ENCODE results near the gene LDLRAD4. TPM values are rescaled to one million over a fixed set of nuclear protein-coding genes. Genes with fewer than 3 reads are reported as not detected.
"Not testable (repeated sequence)": the region's sequence is repeated elsewhere in the genome, so short reads cannot be mapped to it uniquely, and the experiment has no call there.

Gene LDLRAD4
- polyA plus RNA-seq, 1 donor: 9.1 TPM

DNA sequence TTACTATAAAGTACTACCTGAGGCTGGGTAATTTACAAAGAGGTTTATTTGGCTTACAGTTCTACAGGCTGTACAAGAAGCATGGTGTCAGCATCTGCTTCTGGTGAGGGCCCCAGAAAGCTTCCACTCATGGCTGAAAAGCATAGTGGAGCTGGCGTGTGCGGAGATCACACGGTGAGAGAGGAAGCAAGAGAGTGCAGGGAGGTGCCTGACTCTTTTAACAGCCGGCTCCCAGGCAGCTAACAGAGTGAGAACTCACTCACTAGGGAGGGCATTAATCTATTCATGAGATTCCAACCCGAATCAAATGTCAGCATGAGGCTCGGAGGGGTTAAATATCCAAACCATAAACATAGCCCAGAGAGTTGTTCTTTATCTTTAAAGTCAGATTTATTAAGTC, 117.3 kb downstream of the LDLRAD4 start:
- Histone ChIP-seq H3K4me3 (ENCODE audit: low read length) (no peak overlapping the region), H3K9me3 (ENCODE audit: control insufficient read depth, low read depth, low read length) (no peaks in the 10 kb centered on the region), H3K4me1 (ENCODE audit: control insufficient read depth, insufficient read depth, low read length) (peaks cover 2% of the 10 kb centered on the region), H3K27ac (ENCODE audit: low read length) (no peak overlapping the region), H3K27me3 (ENCODE audit: control insufficient read depth, insufficient read depth, low read length) (no peaks in the 10 kb centered on the region), H3K36me3 (ENCODE audit: control insufficient read depth, insufficient read depth, low read length) (no peaks in the 10 kb centered on the region)
- DNase-seq: no peak
- WGBS (ENCODE audit: insufficient coverage, low lambda C conversion rate): no CpG with 5 or more reads among the region's 6 CpGs

DNA sequence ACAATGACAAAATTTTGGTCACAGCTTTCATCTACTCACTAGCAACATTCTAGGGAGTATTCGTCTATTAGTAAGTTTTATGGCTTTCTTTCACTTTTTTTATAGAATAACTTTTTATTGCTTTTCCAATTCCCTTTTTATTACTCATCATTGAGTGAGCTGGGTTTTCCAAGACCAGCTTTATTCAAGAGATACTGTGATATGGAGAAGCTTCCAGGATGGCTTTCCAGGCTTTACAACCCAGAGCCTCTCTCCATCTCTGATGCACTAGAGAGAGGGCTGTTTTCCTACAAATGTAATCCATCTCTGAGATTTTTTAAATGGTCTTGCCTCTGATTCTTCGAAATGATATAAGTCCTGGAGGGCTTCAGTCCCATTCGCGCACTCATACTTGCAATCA, 118.3 kb downstream of the LDLRAD4 start:
- no peaks in the 10 kb centered on the region for H3K9me3 ChIP-seq (ENCODE audit: control insufficient read depth, low read depth, low read length)
- no peaks in the 10 kb centered on the region for H3K27me3 ChIP-seq (ENCODE audit: control insufficient read depth, insufficient read depth, low read length)
- no peaks in the 10 kb centered on the region for H3K36me3 ChIP-seq (ENCODE audit: control insufficient read depth, insufficient read depth, low read length)
- 60% methylated on average over 1 of the region's 4 CpGs for WGBS (ENCODE audit: insufficient coverage, low lambda C conversion rate)
- H3K4me1 ChIP-seq (ENCODE audit: control insufficient read depth, insufficient read depth, low read length): peaks cover 2% of the 10 kb centered on the region
- no peak overlapping the region for H3K4me3 ChIP-seq (ENCODE audit: low read length)
- H3K27ac ChIP-seq (ENCODE audit: low read length): no peak overlapping the region
- no peak for DNase-seq

DNA sequence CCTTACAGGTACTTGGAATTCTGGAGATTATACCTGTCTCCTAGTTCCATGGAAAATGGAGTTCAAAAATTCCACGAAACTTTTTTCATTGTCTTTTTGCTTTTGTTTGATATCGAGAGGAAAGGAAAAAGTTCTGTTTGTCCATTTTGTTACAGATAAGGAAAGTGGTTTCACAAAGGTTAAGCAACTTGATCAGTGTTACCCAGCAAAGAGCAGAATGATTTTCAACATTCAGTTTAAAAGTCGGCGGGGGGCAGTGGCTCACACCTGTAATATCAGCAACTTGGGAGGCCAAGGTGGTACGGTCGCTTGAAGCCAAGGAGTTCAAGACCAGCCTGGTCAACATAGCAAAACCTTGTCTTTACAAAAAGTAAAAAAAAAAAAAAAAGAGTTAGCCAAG, 118.8 kb downstream of the LDLRAD4 start:
- DNase-seq: no peak
- no peaks in the 10 kb centered on the region for H3K27me3 ChIP-seq (ENCODE audit: control insufficient read depth, insufficient read depth, low read length)
- no peaks in the 10 kb centered on the region for H3K9me3 ChIP-seq (ENCODE audit: control insufficient read depth, low read depth, low read length)
- WGBS (ENCODE audit: insufficient coverage, low lambda C conversion rate): 50% methylated on average over 1 of the region's 6 CpGs
- H3K36me3 ChIP-seq (ENCODE audit: control insufficient read depth, insufficient read depth, low read length): no peaks in the 10 kb centered on the region
- H3K4me1 ChIP-seq (ENCODE audit: control insufficient read depth, insufficient read depth, low read length): peaks cover 2% of the 10 kb centered on the region
- no peak overlapping the region for H3K4me3 ChIP-seq (ENCODE audit: low read length)
- H3K27ac ChIP-seq (ENCODE audit: low read length): no peak overlapping the region

DNA sequence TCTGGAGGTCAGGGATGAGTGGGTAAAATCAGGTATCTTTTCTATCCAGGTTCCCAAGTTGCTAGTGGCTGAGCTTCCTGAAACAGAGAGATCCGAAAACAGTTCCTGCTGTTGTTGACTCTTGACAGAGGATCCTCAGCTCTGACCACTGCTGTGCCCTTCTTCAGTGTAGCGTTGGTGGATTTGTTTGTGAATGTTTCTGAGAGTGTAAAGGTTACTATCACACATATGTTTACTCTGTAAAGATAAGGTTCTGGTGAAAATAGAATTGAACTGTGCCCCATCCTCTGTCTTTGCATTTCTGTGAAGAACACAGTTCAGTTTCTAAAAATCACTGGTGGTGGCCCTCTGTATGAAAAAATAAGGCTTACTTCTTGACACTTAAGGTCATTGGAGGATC, 119.8 kb downstream of the LDLRAD4 start:
- Histone ChIP-seq H3K36me3 (ENCODE audit: control insufficient read depth, insufficient read depth, low read length) (no peaks in the 10 kb centered on the region), H3K4me1 (ENCODE audit: control insufficient read depth, insufficient read depth, low read length) (peaks cover 2% of the 10 kb centered on the region), H3K27me3 (ENCODE audit: control insufficient read depth, insufficient read depth, low read length) (no peaks in the 10 kb centered on the region), H3K9me3 (ENCODE audit: control insufficient read depth, low read depth, low read length) (no peaks in the 10 kb centered on the region), H3K4me3 (ENCODE audit: low read length) (no peak overlapping the region), H3K27ac (ENCODE audit: low read length) (no peak overlapping the region)
- no peak for DNase-seq
- no CpG with 5 or more reads among the region's 2 CpGs for WGBS (ENCODE audit: insufficient coverage, low lambda C conversion rate)

DNA sequence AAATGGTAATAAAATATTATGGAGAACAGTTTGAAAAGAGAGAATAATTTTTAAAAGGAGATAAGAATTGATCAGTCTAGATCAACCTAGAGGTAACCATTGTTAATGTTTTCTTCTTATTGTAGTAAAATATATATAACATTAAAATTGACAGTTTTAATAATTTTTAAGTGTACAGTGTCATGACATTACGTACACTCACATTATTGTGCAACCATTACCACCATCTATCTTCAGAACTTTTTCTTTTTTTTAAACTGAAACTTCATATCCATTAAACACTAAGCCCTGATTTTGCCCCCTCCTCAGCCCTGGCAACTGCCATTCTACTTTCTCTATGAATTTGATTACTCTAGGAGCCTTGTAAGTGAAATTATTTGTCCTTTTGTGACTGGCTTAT, 121.1 kb downstream of the LDLRAD4 start:
- DNase-seq: no peak
- Histone ChIP-seq H3K9me3 (ENCODE audit: control insufficient read depth, low read depth, low read length) (no peaks in the 10 kb centered on the region), H3K27ac (ENCODE audit: low read length) (no peak overlapping the region), H3K4me3 (ENCODE audit: low read length) (no peak overlapping the region), H3K36me3 (ENCODE audit: control insufficient read depth, insufficient read depth, low read length) (no peaks in the 10 kb centered on the region), H3K4me1 (ENCODE audit: control insufficient read depth, insufficient read depth, low read length) (peaks cover 2% of the 10 kb centered on the region), H3K27me3 (ENCODE audit: control insufficient read depth, insufficient read depth, low read length) (no peaks in the 10 kb centered on the region)
- WGBS (ENCODE audit: insufficient coverage, low lambda C conversion rate): 100% methylated on average over 1 of the region's 1 CpG

DNA sequence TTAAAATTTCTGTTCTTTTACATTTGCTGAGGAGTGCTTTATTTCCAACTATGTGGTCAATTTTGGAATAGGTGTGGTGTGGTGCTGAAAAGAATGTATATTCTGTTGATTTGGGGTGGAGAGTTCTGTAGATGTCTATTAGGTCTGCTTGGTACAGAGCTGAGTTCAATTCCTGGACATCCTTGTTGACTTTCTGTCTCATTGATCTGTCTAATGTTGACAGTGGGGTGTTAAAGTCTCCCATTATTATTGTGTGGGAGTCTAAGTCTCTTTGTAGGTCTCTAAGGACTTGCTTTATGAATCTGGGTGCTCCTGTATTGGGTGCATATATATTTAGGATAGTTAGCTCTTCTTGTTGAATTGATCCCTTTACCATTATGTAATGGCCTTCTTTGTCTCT, 127.9 kb downstream of the LDLRAD4 start:
- not testable (repeated sequence) for H3K9me3 ChIP-seq (ENCODE audit: control insufficient read depth, low read depth, low read length); DNase-seq; H3K4me3 ChIP-seq (ENCODE audit: low read length); H3K27ac ChIP-seq (ENCODE audit: low read length); H3K27me3 ChIP-seq (ENCODE audit: control insufficient read depth, insufficient read depth, low read length); H3K4me1 ChIP-seq (ENCODE audit: control insufficient read depth, insufficient read depth, low read length); H3K36me3 ChIP-seq (ENCODE audit: control insufficient read depth, insufficient read depth, low read length)

DNA sequence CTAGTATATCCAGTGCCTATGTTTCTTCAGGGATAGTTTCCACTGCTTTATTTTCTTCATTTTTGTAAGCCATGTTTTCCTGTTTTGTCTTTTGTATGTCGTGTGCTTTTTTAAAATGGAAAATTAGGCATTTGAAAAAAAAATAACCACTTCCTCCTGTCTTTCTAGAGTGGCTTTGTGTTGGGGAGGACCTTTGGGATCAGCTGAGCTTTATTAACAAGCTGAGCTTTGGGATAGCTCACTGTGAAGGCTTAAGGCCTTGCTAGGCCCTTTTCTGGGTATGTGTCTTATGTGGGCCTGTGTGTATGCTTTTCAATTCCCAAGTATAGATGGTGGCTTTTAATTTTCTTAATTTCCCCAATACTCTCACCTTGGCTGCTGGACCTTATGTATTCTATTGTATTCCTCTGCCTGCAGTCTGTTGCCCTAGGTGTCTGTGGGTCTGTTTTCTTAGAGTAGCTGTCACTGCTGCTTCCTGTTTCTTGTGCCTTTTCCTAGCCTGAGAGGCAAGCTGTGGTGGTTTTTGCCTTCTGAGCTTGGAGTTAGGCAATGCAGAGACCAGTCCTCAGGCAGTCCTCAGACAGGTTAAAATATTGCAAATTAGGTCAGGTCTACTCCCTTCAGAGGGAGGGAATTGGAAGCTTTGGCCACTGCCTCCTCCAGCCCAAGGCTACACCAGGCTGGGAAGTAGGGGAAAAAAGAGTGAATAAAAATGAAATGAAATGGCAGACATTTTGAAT, 134.7 kb downstream of the LDLRAD4 start:
- WGBS (ENCODE audit: insufficient coverage, low lambda C conversion rate): no CpG with 5 or more reads among the region's 1 CpG
- Histone ChIP-seq H3K9me3 (ENCODE audit: control insufficient read depth, low read depth, low read length) (peaks cover 4% of the 10 kb centered on the region), H3K4me3 (ENCODE audit: low read length) (no peak overlapping the region), H3K27ac (ENCODE audit: low read length) (no peak overlapping the region), H3K4me1 (ENCODE audit: control insufficient read depth, insufficient read depth, low read length) (no peaks in the 10 kb centered on the region), H3K36me3 (ENCODE audit: control insufficient read depth, insufficient read depth, low read length) (no peaks in the 10 kb centered on the region), H3K27me3 (ENCODE audit: control insufficient read depth, insufficient read depth, low read length) (no peaks in the 10 kb centered on the region)
- no peak for DNase-seq

DNA sequence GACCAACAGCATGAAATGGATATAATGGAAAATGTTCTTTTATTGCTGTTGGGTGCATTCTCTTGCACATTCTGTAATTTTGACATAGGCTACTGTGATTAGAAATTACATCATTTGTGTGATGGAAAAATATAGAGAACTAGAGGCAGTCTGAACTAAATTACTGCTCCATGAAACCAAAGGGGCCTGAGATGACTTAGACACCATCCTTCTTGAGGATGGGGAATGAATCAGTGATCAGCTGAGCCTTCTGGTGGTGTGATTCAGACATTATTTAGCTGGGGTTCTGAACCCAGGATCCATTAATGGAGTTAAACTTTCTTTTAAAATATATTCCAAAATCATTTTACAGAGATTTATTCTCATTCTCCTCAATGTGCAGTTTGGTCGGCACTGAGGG, 135.8 kb downstream of the LDLRAD4 start:
- no peak for DNase-seq
- Histone ChIP-seq H3K4me3 (ENCODE audit: low read length) (no peak overlapping the region), H3K27ac (ENCODE audit: low read length) (no peak overlapping the region), H3K9me3 (ENCODE audit: control insufficient read depth, low read depth, low read length) (no peaks in the 10 kb centered on the region), H3K36me3 (ENCODE audit: control insufficient read depth, insufficient read depth, low read length) (no peaks in the 10 kb centered on the region), H3K27me3 (ENCODE audit: control insufficient read depth, insufficient read depth, low read length) (no peaks in the 10 kb centered on the region), H3K4me1 (ENCODE audit: control insufficient read depth, insufficient read depth, low read length) (no peaks in the 10 kb centered on the region)
- WGBS (ENCODE audit: insufficient coverage, low lambda C conversion rate): no CpG with 5 or more reads among the region's 1 CpG

DNA sequence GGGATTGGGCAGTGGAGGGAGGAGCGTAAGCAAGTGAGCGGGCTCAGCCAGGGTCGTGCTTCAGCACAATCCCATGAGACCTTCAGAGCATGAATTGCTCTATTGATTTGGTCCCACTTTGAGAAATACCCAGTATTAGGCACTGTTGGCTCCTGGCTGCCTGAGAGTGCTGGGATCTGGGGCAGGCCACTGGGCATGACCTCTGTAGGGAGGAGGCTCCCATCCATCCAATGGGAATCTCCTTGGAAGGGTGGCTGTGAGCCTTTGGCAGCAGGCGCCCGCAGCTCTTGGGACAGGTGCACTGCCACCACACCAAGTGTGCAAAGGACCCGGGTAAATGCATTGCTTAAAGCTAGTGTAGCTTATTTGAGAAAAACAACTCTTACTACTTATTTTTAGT, 137.5 kb downstream of the LDLRAD4 start:
- H3K27me3 ChIP-seq (ENCODE audit: control insufficient read depth, insufficient read depth, low read length): no peaks in the 10 kb centered on the region
- no peak for DNase-seq
- WGBS (ENCODE audit: insufficient coverage, low lambda C conversion rate): no CpG with 5 or more reads among the region's 6 CpGs
- H3K27ac ChIP-seq (ENCODE audit: low read length): no peak overlapping the region
- no peaks in the 10 kb centered on the region for H3K36me3 ChIP-seq (ENCODE audit: control insufficient read depth, insufficient read depth, low read length)
- no peaks in the 10 kb centered on the region for H3K4me1 ChIP-seq (ENCODE audit: control insufficient read depth, insufficient read depth, low read length)
- no peak overlapping the region for H3K4me3 ChIP-seq (ENCODE audit: low read length)
- H3K9me3 ChIP-seq (ENCODE audit: control insufficient read depth, low read depth, low read length): no peaks in the 10 kb centered on the region

DNA sequence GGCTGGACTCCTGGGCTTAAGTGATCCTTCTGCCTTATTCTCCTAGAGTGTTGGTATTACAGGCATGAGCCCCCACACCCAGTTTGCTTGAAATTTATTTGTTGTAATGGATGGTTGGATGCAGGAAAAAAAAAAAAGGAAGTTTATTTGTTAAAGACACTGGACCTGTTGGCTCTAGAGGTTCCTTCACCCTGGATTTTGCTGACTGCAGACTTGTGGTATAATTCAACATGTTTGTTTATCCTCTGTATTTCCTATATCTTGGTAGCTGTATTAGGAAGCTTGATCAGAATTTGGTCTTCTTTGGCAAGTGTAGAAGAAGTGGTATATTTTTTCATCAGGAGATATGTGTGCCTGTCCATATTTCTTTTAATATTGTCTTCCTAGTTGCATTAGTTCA, 138.7 kb downstream of the LDLRAD4 start:
- no peaks in the 10 kb centered on the region for H3K4me1 ChIP-seq (ENCODE audit: control insufficient read depth, insufficient read depth, low read length)
- H3K36me3 ChIP-seq (ENCODE audit: control insufficient read depth, insufficient read depth, low read length): no peaks in the 10 kb centered on the region
- no peak overlapping the region for H3K4me3 ChIP-seq (ENCODE audit: low read length)
- no peaks in the 10 kb centered on the region for H3K27me3 ChIP-seq (ENCODE audit: control insufficient read depth, insufficient read depth, low read length)
- no peak overlapping the region for H3K27ac ChIP-seq (ENCODE audit: low read length)
- DNase-seq: no peak
- no peaks in the 10 kb centered on the region for H3K9me3 ChIP-seq (ENCODE audit: control insufficient read depth, low read depth, low read length)

DNA sequence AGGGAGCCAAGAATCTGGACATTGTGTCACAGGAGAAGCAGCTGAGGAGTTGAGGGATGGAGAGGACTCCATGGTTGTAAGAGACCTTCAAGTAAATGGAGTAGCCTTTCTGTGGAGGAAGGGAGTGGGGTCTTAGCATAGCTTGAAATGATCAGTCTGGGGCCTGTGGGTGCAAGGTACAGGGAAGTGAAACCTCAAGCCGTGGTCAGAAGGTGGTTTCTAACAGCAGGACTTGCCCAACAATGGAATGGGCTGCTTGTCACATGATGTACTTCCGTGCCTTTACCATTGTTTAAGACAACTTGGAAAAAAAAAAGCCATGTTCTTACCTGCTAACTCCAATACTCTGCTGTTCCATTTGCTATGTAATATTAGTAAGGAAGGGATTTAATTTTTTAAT, 140.7 kb downstream of the LDLRAD4 start:
- no peaks in the 10 kb centered on the region for H3K27me3 ChIP-seq (ENCODE audit: control insufficient read depth, insufficient read depth, low read length)
- WGBS (ENCODE audit: insufficient coverage, low lambda C conversion rate): no CpG with 5 or more reads among the region's 2 CpGs
- no peaks in the 10 kb centered on the region for H3K4me1 ChIP-seq (ENCODE audit: control insufficient read depth, insufficient read depth, low read length)
- no peaks in the 10 kb centered on the region for H3K9me3 ChIP-seq (ENCODE audit: control insufficient read depth, low read depth, low read length)
- no peak for DNase-seq
- H3K27ac ChIP-seq (ENCODE audit: low read length): no peak overlapping the region
- H3K36me3 ChIP-seq (ENCODE audit: control insufficient read depth, insufficient read depth, low read length): no peaks in the 10 kb centered on the region
- H3K4me3 ChIP-seq (ENCODE audit: low read length): no peak overlapping the region

Data from large intestine (tissue), 3 donors.